GM21717 (cell line): ENCODE measurements around the gene EXOC2.
A peak's percentile ranks its signal among the peaks of the same experiment; 100 is the strongest.

ENCODE experiments used
- ATAC-seq: cut with Tn5 transposase; IDR thresholded peaks from one replicate; pipeline ENCODE4 v1.9.1; 2021; ENCODE audit warnings: mild to moderate bottlenecking, moderate library complexity; ENCODE audit not compliant: unreplicated experiment

Gene EXOC2

GRCh38 chr6:503610-504362 lies 189.2 kb downstream of the EXOC2 start:
- ATAC-seq, result no peak

GRCh38 chr6:502761-503160 lies 190.2 kb downstream of the EXOC2 start:
- no peak for ATAC-seq

- peak; percentile 23 for ATAC-seq
Measured at GRCh38 chr6:501891-502601, 190.9 kb downstream of the EXOC2 start.

GRCh38 chr6:499617-500016 lies 193.3 kb downstream of the EXOC2 start:
- ATAC-seq, result peak; percentile 34

- peak; percentile 55 for ATAC-seq
Measured at GRCh38 chr6:498795-499231, 194.1 kb downstream of the EXOC2 start.

- no peak for ATAC-seq
Measured at GRCh38 chr6:497258-497657, 195.7 kb downstream of the EXOC2 start.

GRCh38 chr6:496649-497048 lies 196.3 kb downstream of the EXOC2 start:
- ATAC-seq, result no peak

GRCh38 chr6:494394-494793 lies 198.5 kb downstream of the EXOC2 start:
- no peak for ATAC-seq

- no peak for ATAC-seq
Measured at GRCh38 chr6:493840-494239, 199.1 kb downstream of the EXOC2 start.

- no peak for ATAC-seq
Measured at GRCh38 chr6:492816-493414, 200.0 kb downstream of the EXOC2 start.

GRCh38 chr6:492178-492577 lies 200.8 kb downstream of the EXOC2 start:
- no peak for ATAC-seq

GRCh38 chr6:491233-491632 lies 201.7 kb downstream of the EXOC2 start:
- ATAC-seq, result no peak

- ATAC-seq, result no peak
Measured at GRCh38 chr6:490251-491037, 202.5 kb downstream of the EXOC2 start.

- no peak for ATAC-seq
Measured at GRCh38 chr6:489762-490161, 203.2 kb downstream of the EXOC2 start.

GRCh38 chr6:489001-489400 lies 203.9 kb downstream of the EXOC2 start:
- no peak for ATAC-seq

GRCh38 chr6:487956-488355 lies 205.0 kb downstream of the EXOC2 start:
- ATAC-seq, result no peak

GRCh38 chr6:485655-486170 lies 207.2 kb downstream of the EXOC2 start:
- ATAC-seq, result no peak

GRCh38 chr6:484746-485145 lies 208.2 kb downstream of the EXOC2 start:
- no peak for ATAC-seq

- ATAC-seq, result no peak
Measured at GRCh38 chr6:484086-484745, 208.7 kb downstream of the EXOC2 start.

- ATAC-seq, result no peak
Measured at GRCh38 chr6:475314-475713, 217.6 kb downstream of the EXOC2 start.
